Testis (tissue), 2 donors: ENCODE data around the gene INSC.

Experiments used
- POLR2A ChIP-seq: fragments of 450-650 bp; IDR thresholded peaks from one replicate; pipeline ENCODE4 v1.6.1; 2017; ENCODE audit warnings: antibody characterized with exemption, mild to moderate bottlenecking, moderate library complexity
- TF ChIP-seq, protein P1 (sequence below), 3 experiments: fragments of 450-650 bp in 2 of 3; fragments of 200-600 bp in 1 of 3; sonication (generic) in 1 of 3; IDR thresholded peaks; one replicate each; pipeline ENCODE4 v1.5.1; 2016 to 2019; ENCODE audit warnings: antibody characterized with exemption in 3 of 3, mild to moderate bottlenecking in 2 of 3, moderate library complexity in 1 of 3

DNA sequence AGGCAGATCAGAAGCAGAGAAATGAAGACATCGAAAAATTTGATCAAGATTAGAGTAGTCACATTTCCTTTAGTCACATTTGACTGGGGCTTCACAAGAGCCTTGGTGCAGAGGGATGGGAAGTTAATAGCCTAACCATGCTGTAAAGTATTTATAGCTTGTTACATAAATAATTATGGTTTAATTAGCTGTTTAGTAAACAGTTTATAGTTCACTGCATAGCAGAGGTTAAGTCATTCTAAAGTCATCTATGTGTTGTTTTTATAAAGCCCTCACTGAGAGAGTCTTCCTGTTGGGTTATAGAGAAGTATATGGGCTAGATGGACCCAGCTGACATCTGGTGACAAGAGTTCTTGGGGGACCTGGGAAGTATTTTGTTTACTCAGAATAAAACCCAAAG lies 47.1 kb downstream of the INSC start:
- TF ChIP-seq, protein P1, sequence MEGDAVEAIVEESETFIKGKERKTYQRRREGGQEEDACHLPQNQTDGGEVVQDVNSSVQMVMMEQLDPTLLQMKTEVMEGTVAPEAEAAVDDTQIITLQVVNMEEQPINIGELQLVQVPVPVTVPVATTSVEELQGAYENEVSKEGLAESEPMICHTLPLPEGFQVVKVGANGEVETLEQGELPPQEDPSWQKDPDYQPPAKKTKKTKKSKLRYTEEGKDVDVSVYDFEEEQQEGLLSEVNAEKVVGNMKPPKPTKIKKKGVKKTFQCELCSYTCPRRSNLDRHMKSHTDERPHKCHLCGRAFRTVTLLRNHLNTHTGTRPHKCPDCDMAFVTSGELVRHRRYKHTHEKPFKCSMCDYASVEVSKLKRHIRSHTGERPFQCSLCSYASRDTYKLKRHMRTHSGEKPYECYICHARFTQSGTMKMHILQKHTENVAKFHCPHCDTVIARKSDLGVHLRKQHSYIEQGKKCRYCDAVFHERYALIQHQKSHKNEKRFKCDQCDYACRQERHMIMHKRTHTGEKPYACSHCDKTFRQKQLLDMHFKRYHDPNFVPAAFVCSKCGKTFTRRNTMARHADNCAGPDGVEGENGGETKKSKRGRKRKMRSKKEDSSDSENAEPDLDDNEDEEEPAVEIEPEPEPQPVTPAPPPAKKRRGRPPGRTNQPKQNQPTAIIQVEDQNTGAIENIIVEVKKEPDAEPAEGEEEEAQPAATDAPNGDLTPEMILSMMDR (IDR thresholded peaks at IDR 0.05) = no peak
- no peak for TF ChIP-seq POLR2A
